K562 (cell line): Measurements from ENCODE around the gene TNNT3. TPM values are rescaled to one million over a fixed set of nuclear protein-coding genes. Genes with fewer than 3 reads are reported as not detected.

Source experiments
- ATAC-seq: fragments of 200-7000 bp; cut with Tn5 transposase; 3 replicates; pipeline ENCODE4 v1.9.1; 2020; ENCODE audit warnings: moderate library complexity
- BruUV-seq: library from RNA; stranded (reverse); fragments of 400-500 nt; replicated peaks from 2 replicates; lab custom pipeline; 2021; lab: Mats Ljungman, UMichigan
- CTCF ChIA-PET: fragments of 300-600 bp; formaldehyde crosslinking; extraction: SDS; loops from one replicate; lab custom pipeline; 2021; ENCODE audit warnings: low intra/inter-chr PET ratio; lab: Yijun Ruan, JAX
- POLR2A ChIA-PET: fragments of 300-600, 350-650 bp; sonication (Branson Sonifier 250); formaldehyde crosslinking; extraction: SDS; loops from one replicate; lab custom pipeline; 2021; ENCODE audit warnings: antibody characterized with exemption, inconsistent platforms; lab: Yijun Ruan, JAX
- DNase-seq, 4 experiments: peaks; one replicate each; pipeline versions ENCODE4 v3.0.0 to v3.0.0-alpha.2; 2011 to 2018; ENCODE audit warnings: low spot score in 3 of 4, mixed read lengths in 3 of 4; ENCODE audit errors: extremely low read depth in 1 of 4
- FAIRE-seq: peaks from 2 replicates; lab custom pipeline; 2011; peaks lifted over from hg19 to GRCh38; lab: Jason Lieb, UNC
- H2AFZ ChIP-seq: 2 replicates; pipeline ENCODE4 v1.6.0; 2011; ENCODE audit warnings: low read depth, low read length, control low read depth, inconsistent platforms
- H3K27ac ChIP-seq: fragments of 200-600 bp; 3 replicates; pipeline ENCODE4 v1.8.0; 2011; ENCODE audit warnings: low read depth, mild to moderate bottlenecking, control low read depth, inconsistent platforms, low read length, moderate library complexity, mixed read lengths; ENCODE audit errors: extremely low read depth
- H3K27me3 ChIP-seq, 2 experiments: fragments of 300-600 bp in 1 of 2; 2 replicates in 1 of 2; 3 replicates in 1 of 2; pipeline versions ENCODE4 v1.6.0 to v1.8.0; 2011; ENCODE audit warnings: inconsistent platforms in 2 of 2, low read length in 2 of 2, mild to moderate bottlenecking in 1 of 2, mixed read lengths in 1 of 2, moderate library complexity in 1 of 2; ENCODE audit not compliant: control insufficient read depth in 2 of 2, insufficient read depth in 2 of 2
- H3K36me3 ChIP-seq: fragments of 300-600 bp; 3 replicates; pipeline ENCODE4 v1.8.0; 2011; ENCODE audit warnings: mild to moderate bottlenecking, low read length, inconsistent platforms; ENCODE audit not compliant: control insufficient read depth, insufficient read depth
- H3K4me1 ChIP-seq, 2 experiments: fragments of 200-600 bp in 1 of 2; replicated peaks in 1 of 2; 2 replicates in 1 of 2; 3 replicates in 1 of 2; pipeline versions ENCODE4 v1.5.1 to v1.8.0; 2011; ENCODE audit warnings: inconsistent platforms in 2 of 2, low read length in 2 of 2, mild to moderate bottlenecking in 1 of 2, mixed read lengths in 1 of 2, moderate library complexity in 1 of 2; ENCODE audit not compliant: control insufficient read depth in 2 of 2, insufficient read depth in 2 of 2
- H3K4me2 ChIP-seq: 2 replicates; pipeline ENCODE4 v1.6.1; 2011; ENCODE audit warnings: low read length, control low read depth, inconsistent platforms, mixed read lengths; ENCODE audit not compliant: insufficient read depth
- H3K4me3 ChIP-seq: fragments of 200-600 bp; sonication (generic), shearing (Covaris generic); 2 replicates; pipeline ENCODE4 v1.5.1; 2016; ENCODE audit warnings: control low read depth, inconsistent platforms
- H3K79me2 ChIP-seq: fragments of 200-600 bp; 3 replicates; pipeline ENCODE4 v1.8.0; 2011; ENCODE audit warnings: low read length, inconsistent platforms; ENCODE audit not compliant: control insufficient read depth, insufficient read depth
- H3K9ac ChIP-seq, 2 experiments: 2 replicates each; pipeline versions ENCODE4 v1.6.0 to v1.6.1; 2011; ENCODE audit warnings: low read depth in 2 of 2, low read length in 2 of 2, control low read depth in 1 of 2, inconsistent platforms in 1 of 2, mild to moderate bottlenecking in 1 of 2, mixed read lengths in 1 of 2; ENCODE audit not compliant: insufficient read depth in 1 of 2
- H3K9me1 ChIP-seq: one replicate; pipeline ENCODE4 v1.6.0; 2011; ENCODE audit warnings: inconsistent platforms, mild to moderate bottlenecking, low read length, moderate library complexity; ENCODE audit not compliant: control insufficient read depth, insufficient read depth
- H3K9me3 ChIP-seq: replicated peaks from 2 replicates; pipeline ENCODE4 v1.5.1; 2011; ENCODE audit warnings: low read depth, low read length, inconsistent platforms; ENCODE audit not compliant: control insufficient read depth, insufficient read depth
- H4K20me1 ChIP-seq: replicated peaks from 2 replicates; pipeline ENCODE4 v1.6.1; 2011; ENCODE audit warnings: low read length, inconsistent platforms, mixed read lengths; ENCODE audit not compliant: control insufficient read depth, insufficient read depth
- FOXK2 ChIP-seq, 2 experiments: fragments of 450-650 bp; IDR thresholded peaks in 1 of 2; conservative IDR thresholded peaks in 1 of 2; 2 replicates each; pipeline ENCODE4 v1.6.1; 2016; ENCODE audit warnings: low read depth in 2 of 2, mild to moderate bottlenecking in 1 of 2
- NEUROD1 ChIP-seq: fragments of 150-350 bp; IDR thresholded peaks from 2 replicates; pipeline ENCODE4 v1.6.1; 2014; ENCODE audit warnings: borderline replicate concordance, low read length, low read depth; ENCODE audit not compliant: partially characterized antibody
- NR0B1 ChIP-seq: fragments of 450-650 bp; IDR thresholded peaks from one replicate; pipeline ENCODE4 v1.6.1; 2018; ENCODE audit warnings: mild to moderate bottlenecking, moderate library complexity; ENCODE audit not compliant: partially characterized antibody
- PTTG1 ChIP-seq: fragments of 450-650 bp; IDR thresholded peaks from 2 replicates; pipeline ENCODE4 v1.6.1; 2016; ENCODE audit warnings: low read depth, mild to moderate bottlenecking, missing genetic modification characterization, missing compliant biosample characterization
- PURB ChIP-seq: sonication (generic); formaldehyde crosslinking; IDR thresholded peaks from 2 replicates; pipeline ENCODE4 v1.9.0; 2021; ENCODE audit warnings: low read depth, mild to moderate bottlenecking, missing genetic modification reagents
- TAF1 ChIP-seq: IDR thresholded peaks from 2 replicates; pipeline ENCODE4 v1.6.1; 2011; ENCODE audit warnings: mild to moderate bottlenecking, low read length, moderate library complexity; ENCODE audit not compliant: insufficient read depth, control insufficient read depth, severe bottlenecking; ENCODE audit errors: extremely low read depth
- TGIF2 ChIP-seq: sonication (generic); formaldehyde crosslinking; IDR thresholded peaks from 2 replicates; pipeline ENCODE4 v1.8.1; 2022; ENCODE audit warnings: mild to moderate bottlenecking, missing genetic modification reagents, moderate library complexity
- ZNF121 ChIP-seq: sonication (generic); formaldehyde crosslinking; conservative IDR thresholded peaks from 2 replicates; pipeline ENCODE4 v1.8.0; 2022; ENCODE audit warnings: missing genetic modification reagents
- WGBS: fragments of 100-300 bp; shearing (Covaris generic); methylation state at CpG from one replicate; pipeline ENCODE4 v1.1.6; 2016; ENCODE audit warnings: low coverage, mixed read lengths; ENCODE audit not compliant: insufficient coverage; ENCODE audit errors: missing lambda C conversion rate; 5-methylcytosine and 5-hydroxymethylcytosine counted together
- in situ Hi-C: fragments of 300-500 bp; cut with MboI; formaldehyde crosslinking; loops from 4 replicates; pipeline ENCODE4 v1.15.0; 2018; ENCODE audit warnings: inconsistent platforms, mixed read lengths
- intact Hi-C: fragments of 100-400 bp; cut with micrococcal nuclease; formaldehyde crosslinking; loops from 2 replicates; pipeline ENCODE4 v1.14.2; 2022
- polyA plus RNA-seq, 8 experiments: library from polyadenylated mRNA; depleted of rRNA in 4 of 8; stranded (reverse) in 5 of 8; unstranded in 3 of 8; fragments of >200 nt; fragmentation: Nextera tagmentation in 2 of 8; fragmentation: Illumina TruSeq in 1 of 8; extraction: Ambion mirVana in 2 of 8; extraction: Trizol in 1 of 8; gene quantifications; 2 replicates each; pipeline versions ENCODE4 v1.2.1 to v1.2.3, GENCODE V29; 2011 to 2014; ENCODE audit warnings: inconsistent platforms in 1 of 8, missing spikeins in 1 of 8
- total RNA-seq, 7 experiments: library from RNA; depleted of rRNA in 6 of 7; stranded (reverse); fragments of >200 nt in 6 of 7; fragmentation: Illumina TruSeq in 2 of 7; extraction: Trizol in 2 of 7; gene quantifications; 2 replicates each; pipeline versions ENCODE4 v1.2.1 to v1.2.3, GENCODE V29; 2011 to 2021; ENCODE audit warnings: low replicate concordance in 1 of 7
- TF ChIP-seq, protein P1 (sequence below): IDR thresholded peaks from 3 replicates; pipeline ENCODE4 v1.6.1; 2011; ENCODE audit warnings: borderline replicate concordance, mild to moderate bottlenecking, moderate library complexity; ENCODE audit not compliant: insufficient read length; ENCODE audit errors: extremely low read depth

Gene TNNT3
- total and polyA plus RNA-seq, 9 of the 15 experiments (the other 6 are each of a cell fraction or from before 2014, with no cell fraction given), result 0.10 TPM; not detected in 8

DNA sequence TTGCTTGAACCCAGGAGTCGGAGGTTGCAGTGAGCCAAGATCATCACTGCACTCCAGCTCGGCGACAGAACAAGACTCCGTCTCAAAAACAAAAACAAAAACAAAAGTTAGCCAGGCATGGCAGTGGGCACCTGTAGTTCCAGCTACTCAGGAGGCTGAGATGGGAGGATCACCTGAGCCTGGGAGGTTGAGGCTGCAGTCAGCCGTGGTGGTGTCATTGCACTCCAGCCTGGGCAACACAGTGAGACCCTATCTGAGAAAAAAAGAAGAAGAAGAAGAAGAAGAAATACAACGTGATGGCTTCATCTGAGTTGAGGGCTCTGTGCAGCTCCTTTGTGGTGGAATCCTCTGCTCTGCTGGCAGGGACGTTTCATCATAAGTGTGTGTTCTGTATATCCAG is 10.0 kb upstream of the TNNT3 start:
- POLR2A ChIA-PET, result interaction anchor here (0.8 kb wide), 1 partner anchor 26 kb away, joined by 3 read pairs; no protein-coding TSS in a partner anchor
- intact Hi-C loops, result no loop called here
- CTCF ChIA-PET, result no interaction called here
- H3K36me3 ChIP-seq, result no peaks in the 10 kb centered on the region
- no peak for FAIRE-seq
- H3K9me3 ChIP-seq, result no peaks in the 10 kb centered on the region
- peaks cover 45 to 66% of the 10 kb centered on the region in 2 experiments for H3K27me3 ChIP-seq
- ATAC-seq, result no peak
- no peaks in the 10 kb centered on the region for H3K4me1 ChIP-seq
- H2AFZ ChIP-seq, result no peak overlapping the region
- 1% methylated on average over 7 of the region's 7 CpGs for WGBS
- no peak overlapping the region for H3K27ac ChIP-seq
- peak; percentile 55; the same call in 1 of the 2 replicates for TF ChIP-seq ZNF121 (CRISPR knock-in tag)
- no peak for TF ChIP-seq TGIF2 (CRISPR knock-in tag)
- in situ Hi-C loops, result no loop called here
- no TSS peak for BruUV-seq
- H3K79me2 ChIP-seq, result no peaks in the 10 kb centered on the region
- no peak overlapping the region for H3K9ac ChIP-seq
- H3K4me2 ChIP-seq, result no peak overlapping the region
- H4K20me1 ChIP-seq, result no peaks in the 10 kb centered on the region
- no peaks in the 10 kb centered on the region for H3K9me1 ChIP-seq
- H3K4me3 ChIP-seq, result no peak overlapping the region
- no peak for DNase-seq

DNA sequence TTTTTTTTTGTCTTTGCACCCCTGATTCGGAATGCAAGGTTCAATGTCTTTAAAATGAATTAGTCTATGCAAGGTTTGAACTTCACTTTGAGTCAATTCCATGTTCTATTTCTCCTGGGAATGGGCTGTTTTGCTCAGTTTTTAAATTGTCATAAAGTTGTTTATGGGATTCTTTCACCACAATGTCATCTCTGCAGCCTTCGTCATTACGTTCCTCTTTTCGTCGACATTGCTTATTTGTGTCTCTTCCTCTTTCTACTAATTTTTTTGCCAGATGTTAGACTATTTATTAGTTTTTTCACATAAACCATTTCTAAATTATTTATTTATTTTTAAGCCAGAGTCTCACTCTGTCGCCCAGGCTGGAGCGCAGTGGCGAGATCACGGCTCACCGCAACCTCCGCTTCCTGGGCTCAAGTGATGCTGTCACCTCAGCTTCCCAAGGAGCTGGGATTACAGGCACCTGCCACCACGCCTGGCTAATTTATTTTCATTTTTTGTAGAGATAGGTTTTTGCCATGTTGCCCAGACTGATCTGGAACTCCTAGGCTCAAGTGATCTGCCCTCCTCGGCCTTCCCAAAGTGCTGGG is 7.1 kb upstream of the TNNT3 start:
- Histone ChIP-seq H3K4me1 (peaks cover 0 to 5% of the 10 kb centered on the region in 2 experiments; a peak in 1 of 5 replicates), H3K9me3 (no peaks in the 10 kb centered on the region; the same call in 1 of the 2 replicates), H2AFZ (no peak overlapping the region), H3K9ac (no peak overlapping the region), H3K79me2 (no peaks in the 10 kb centered on the region), H3K4me3 (no peak overlapping the region), H3K27me3 (peaks cover 27 to 49% of the 10 kb centered on the region in 2 experiments), H4K20me1 (0 out of 2 replicates have a peak, but pooled peaks cover 2% of the 10 kb centered on the region), H3K9me1 (no peaks in the 10 kb centered on the region), H3K4me2 (no peak overlapping the region), H3K27ac (no peak overlapping the region), H3K36me3 (no peaks in the 10 kb centered on the region)
- intact Hi-C loops (no loop called here), in situ Hi-C loops (no loop called here)
- no TSS peak for BruUV-seq
- TF ChIP-seq NEUROD1, result no peak
- TF ChIP-seq PURB (CRISPR knock-in tag), result no peak
- TF ChIP-seq PTTG1 (tag), result no peak
- TF ChIP-seq, protein P1, sequence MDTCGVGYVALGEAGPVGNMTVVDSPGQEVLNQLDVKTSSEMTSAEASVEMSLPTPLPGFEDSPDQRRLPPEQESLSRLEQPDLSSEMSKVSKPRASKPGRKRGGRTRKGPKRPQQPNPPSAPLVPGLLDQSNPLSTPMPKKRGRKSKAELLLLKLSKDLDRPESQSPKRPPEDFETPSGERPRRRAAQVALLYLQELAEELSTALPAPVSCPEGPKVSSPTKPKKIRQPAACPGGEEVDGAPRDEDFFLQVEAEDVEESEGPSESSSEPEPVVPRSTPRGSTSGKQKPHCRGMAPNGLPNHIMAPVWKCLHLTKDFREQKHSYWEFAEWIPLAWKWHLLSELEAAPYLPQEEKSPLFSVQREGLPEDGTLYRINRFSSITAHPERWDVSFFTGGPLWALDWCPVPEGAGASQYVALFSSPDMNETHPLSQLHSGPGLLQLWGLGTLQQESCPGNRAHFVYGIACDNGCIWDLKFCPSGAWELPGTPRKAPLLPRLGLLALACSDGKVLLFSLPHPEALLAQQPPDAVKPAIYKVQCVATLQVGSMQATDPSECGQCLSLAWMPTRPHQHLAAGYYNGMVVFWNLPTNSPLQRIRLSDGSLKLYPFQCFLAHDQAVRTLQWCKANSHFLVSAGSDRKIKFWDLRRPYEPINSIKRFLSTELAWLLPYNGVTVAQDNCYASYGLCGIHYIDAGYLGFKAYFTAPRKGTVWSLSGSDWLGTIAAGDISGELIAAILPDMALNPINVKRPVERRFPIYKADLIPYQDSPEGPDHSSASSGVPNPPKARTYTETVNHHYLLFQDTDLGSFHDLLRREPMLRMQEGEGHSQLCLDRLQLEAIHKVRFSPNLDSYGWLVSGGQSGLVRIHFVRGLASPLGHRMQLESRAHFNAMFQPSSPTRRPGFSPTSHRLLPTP, result no peak
- TF ChIP-seq FOXK2 (conservative IDR thresholded peaks at IDR 0.05 in 1 of 2, IDR thresholded peaks at IDR 0.05 in 1 of 2; ENCODE audit: low read depth in 2 of 2), result no peak
- no peak for TF ChIP-seq NR0B1
- TF ChIP-seq TAF1, result no peak
- ChIA-PET CTCF (no interaction called here), POLR2A (interaction anchor here (0.7 kb wide), 2 partner anchors 25 to 470 kb away, joined by 3 read pairs; no protein-coding TSS in a partner anchor)
- DNase-seq, result no peak
- 16% methylated on average over 13 of the region's 13 CpGs for WGBS
- no peak for ATAC-seq
- FAIRE-seq, result no peak
